ENCODE results near the gene ADSL. TPM values are rescaled to one million over a fixed set of nuclear protein-coding genes. Genes with fewer than 3 reads are reported as not detected.

Gene ADSL
- total RNA-seq, 1 donor = 106 TPM

GRCh38 chr22:40409613-40410113 is 63.4 kb downstream of the ADSL start:
- no peak overlapping the region for H3K4me3 ChIP-seq (ENCODE audit: low read depth, low read length)
- DNase-seq (ENCODE audit: low read depth) = no peak
- no peak for TF ChIP-seq CTCF (IDR thresholded peaks at IDR 0.05; ENCODE audit: insufficient read depth, low read depth, low read length)

- no peak for DNase-seq (ENCODE audit: low read depth)
- no peak overlapping the region for H3K4me3 ChIP-seq (ENCODE audit: low read depth, low read length)
- no peak for TF ChIP-seq CTCF (IDR thresholded peaks at IDR 0.05; ENCODE audit: insufficient read depth, low read depth, low read length)
These were observed 64.0 kb downstream of the ADSL start for GRCh38 chr22:40410272-40410671.

GRCh38 chr22:40410731-40411505 is 64.6 kb downstream of the ADSL start:
- no peak overlapping the region for H3K4me3 ChIP-seq (ENCODE audit: low read depth, low read length)
- no peak for TF ChIP-seq CTCF (IDR thresholded peaks at IDR 0.05; ENCODE audit: insufficient read depth, low read depth, low read length)
- DNase-seq (ENCODE audit: low read depth) = no peak

GRCh38 chr22:40411506-40411861 is 65.2 kb downstream of the ADSL start:
- no peak overlapping the region for H3K4me3 ChIP-seq (ENCODE audit: low read depth, low read length)
- TF ChIP-seq CTCF (IDR thresholded peaks at IDR 0.05; ENCODE audit: insufficient read depth, low read depth, low read length) = no peak
- DNase-seq (ENCODE audit: low read depth) = no peak

GRCh38 chr22:40412441-40412840 is 66.1 kb downstream of the ADSL start:
- H3K4me3 ChIP-seq (ENCODE audit: low read depth, low read length) = no peak overlapping the region
- no peak for TF ChIP-seq CTCF (IDR thresholded peaks at IDR 0.05; ENCODE audit: insufficient read depth, low read depth, low read length)
- DNase-seq (ENCODE audit: low read depth) = no peak

- DNase-seq (ENCODE audit: low read depth) = no peak
- no peak overlapping the region for H3K4me3 ChIP-seq (ENCODE audit: low read depth, low read length)
- no peak for TF ChIP-seq CTCF (IDR thresholded peaks at IDR 0.05; ENCODE audit: insufficient read depth, low read depth, low read length)
These were observed 67.6 kb downstream of the ADSL start for GRCh38 chr22:40413873-40414272.

GRCh38 chr22:40414311-40414710 is 68.0 kb downstream of the ADSL start:
- no peak for TF ChIP-seq CTCF (IDR thresholded peaks at IDR 0.05; ENCODE audit: insufficient read depth, low read depth, low read length)
- no peak overlapping the region for H3K4me3 ChIP-seq (ENCODE audit: low read depth, low read length)
- peak; percentile 43 for DNase-seq (ENCODE audit: low read depth)

Measured in fibroblast of villous mesenchyme (primary cell).